RWPE1 (cell line): ENCODE data around the gene NEUROD1.
A peak's percentile ranks its signal among the peaks of the same experiment; 100 is the strongest.

ENCODE experiments used
- CTCF ChIA-PET: fragments of 350-600 bp; sonication (Branson Sonifier 250); formaldehyde crosslinking; extraction: SDS; loops from one replicate; lab custom pipeline; 2021; lab: Yijun Ruan, JAX
- POLR2A ChIA-PET: fragments of 400-600 bp; formaldehyde crosslinking; extraction: SDS; loops from one replicate; lab custom pipeline; 2020; ENCODE audit warnings: antibody characterized with exemption; ENCODE audit not compliant: low non-redundant PET; lab: Yijun Ruan, JAX
- DNase-seq: peaks from one replicate; pipeline ENCODE4 v3.0.0; 2012; ENCODE audit warnings: low spot score
- H3K27ac ChIP-seq: fragments of 450-650 bp; 2 replicates; pipeline ENCODE4 v1.5.1; 2017
- CTCF ChIP-seq: fragments of 450-650 bp; conservative IDR thresholded peaks from 2 replicates; pipeline ENCODE4 v1.5.1; 2017; ENCODE audit warnings: low read depth, mild to moderate bottlenecking

Gene NEUROD1

GRCh38 chr2:181658444-181658843 lies 21.9 kb downstream of the NEUROD1 start:
- H3K27ac ChIP-seq: no peak overlapping the region
- no peak for DNase-seq
- ChIA-PET CTCF (interaction anchor here (0.7 to 1.3 kb wide), 3 partner anchors 20 to 783 kb away, joined by 3 to 5 read pairs (median 3); no protein-coding TSS in a partner anchor), POLR2A (no interaction called here)
- no peak for TF ChIP-seq CTCF

GRCh38 chr2:181657379-181657778 lies 22.9 kb downstream of the NEUROD1 start:
- ChIA-PET POLR2A (no interaction called here), CTCF (interaction anchor here (0.5 to 1.3 kb wide), 4 partner anchors 58 to 1161 kb away, joined by 3 read pairs; no protein-coding TSS in a partner anchor)
- TF ChIP-seq CTCF: no peak
- no peak for DNase-seq
- no peak overlapping the region for H3K27ac ChIP-seq

GRCh38 chr2:181656450-181657291 lies 23.6 kb downstream of the NEUROD1 start, which contains the start of gene CERKL:
Gene CERKL (minus strand): TSS chr2:181657105. CDS start chr2:181657006, 99 bp downstream.
- TF ChIP-seq CTCF: no peak
- CTCF ChIA-PET: interaction anchor here (0.5 to 0.6 kb wide), 2 partner anchors 292 to 1160 kb away, joined by 3 read pairs; no protein-coding TSS in a partner anchor
- POLR2A ChIA-PET: no interaction called here
- peak; percentile 37 for DNase-seq
- no peak within 1 kb of the TSS for H3K27ac ChIP-seq

GRCh38 chr2:181655519-181655918 lies 24.8 kb downstream of the NEUROD1 start:
- POLR2A ChIA-PET: interaction anchor here (0.7 kb wide), 1 partner anchor 24 kb away, joined by 3 read pairs; no protein-coding TSS in a partner anchor

GRCh38 chr2:181649436-181649979 lies 30.8 kb downstream of the NEUROD1 start:
- no peak for DNase-seq
- H3K27ac ChIP-seq: no peak overlapping the region
- TF ChIP-seq CTCF: no peak
- ChIA-PET POLR2A (no interaction called here), CTCF (no interaction called here)

More at GRCh38 chr2:181655519-181655918, 24.8 kb downstream of the NEUROD1 start:
- CTCF ChIA-PET: interaction anchor here (0.6 to 1.4 kb wide), 2 partner anchors 13 to 83 kb away, joined by 3 to 4 read pairs; no protein-coding TSS in a partner anchor
- no peak overlapping the region for H3K27ac ChIP-seq
- TF ChIP-seq CTCF: no peak
- no peak for DNase-seq

- POLR2A ChIA-PET: no interaction called here
- H3K27ac ChIP-seq: no peak overlapping the region
- no peak for TF ChIP-seq CTCF
- CTCF ChIA-PET: interaction anchor here (0.6 kb wide), 1 partner anchor 34 kb away, joined by 3 read pairs; no protein-coding TSS in a partner anchor
- no peak for DNase-seq
These were observed 31.7 kb downstream of the NEUROD1 start for GRCh38 chr2:181648478-181649155.
